GM23338 (cell line): ENCODE results near the gene PDE7B.

Experiments used
- CREB1 ChIP-seq: fragments of 250-450 bp; sonication (Bioruptor Pico); IDR thresholded peaks from 2 replicates; pipeline ENCODE4 v1.5.0; 2020; ENCODE audit warnings: low read depth, mild to moderate bottlenecking, moderate library complexity
- EZH2 ChIP-seq: fragments of 200-600 bp; sonication (generic); IDR thresholded peaks from one replicate; pipeline ENCODE4 v1.8.0; 2017; ENCODE audit warnings: antibody characterized with exemption, mild to moderate bottlenecking, low read depth; ENCODE audit not compliant: unreplicated experiment
- EZH2phosphoT487 ChIP-seq: fragments of 200-600 bp; sonication (generic); IDR thresholded peaks from one replicate; pipeline ENCODE4 v1.8.1; 2018; ENCODE audit warnings: antibody characterized with exemption; ENCODE audit not compliant: unreplicated experiment
- NANOG ChIP-seq: IDR thresholded peaks from 2 replicates; pipeline ENCODE4 v1.6.1; 2016; ENCODE audit warnings: antibody characterized with exemption, borderline replicate concordance
- POLR2AphosphoS5 ChIP-seq: IDR thresholded peaks from 2 replicates; pipeline ENCODE4 v1.6.1; 2016; ENCODE audit warnings: antibody characterized with exemption, low read depth
- STAT1 ChIP-seq: IDR thresholded peaks from one replicate; pipeline ENCODE4 v1.6.1; 2016; ENCODE audit warnings: antibody characterized with exemption; ENCODE audit not compliant: unreplicated experiment
- ZNF331 ChIP-seq: fragments of 250-450 bp; sonication (Bioruptor Pico); IDR thresholded peaks from 2 replicates; pipeline ENCODE4 v1.5.0; 2020; ENCODE audit warnings: low read depth, mild to moderate bottlenecking, moderate library complexity
- TF ChIP-seq, protein P1 (sequence below), 2 experiments: fragments of 200-600 bp in 1 of 2; sonication (generic) in 1 of 2; conservative IDR thresholded peaks; 2 replicates each; pipeline versions ENCODE4 v1.5.1 to v1.6.1; 2016 to 2017; ENCODE audit warnings: antibody characterized with exemption in 2 of 2, low read depth in 2 of 2, mild to moderate bottlenecking in 2 of 2, moderate library complexity in 1 of 2
- TF ChIP-seq, protein P2 (sequence below): IDR thresholded peaks from one replicate; pipeline ENCODE4 v1.6.1; 2018; ENCODE audit warnings: antibody characterized with exemption; ENCODE audit not compliant: unreplicated experiment
- TF ChIP-seq, protein P3 (sequence below): fragments of 250-450 bp; sonication (Bioruptor Pico); IDR thresholded peaks from 2 replicates; pipeline ENCODE4 v1.5.0; 2020; ENCODE audit warnings: mild to moderate bottlenecking, moderate library complexity
- TF ChIP-seq, protein P4 (sequence below): IDR thresholded peaks from 2 replicates; pipeline ENCODE4 v1.6.1; 2016; ENCODE audit warnings: antibody characterized with exemption

DNA sequence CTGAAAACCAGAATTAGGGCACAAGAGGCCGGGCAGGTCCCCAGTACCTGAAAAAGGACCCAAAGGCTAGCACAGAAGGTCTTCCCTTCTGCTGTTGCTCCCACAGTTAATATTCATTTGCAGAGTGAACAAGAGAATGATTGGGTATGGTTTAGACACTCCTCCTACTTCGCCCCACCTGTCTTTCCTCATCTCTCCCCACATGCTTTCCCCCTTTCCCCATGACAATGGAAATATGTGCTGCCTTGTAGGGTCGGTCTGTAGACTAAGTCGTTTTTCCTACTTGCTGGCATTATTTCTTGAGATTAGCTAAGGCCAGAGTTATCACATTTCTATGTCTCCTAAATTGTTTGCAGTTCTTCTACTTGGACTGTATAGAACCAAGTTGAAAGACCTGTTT, 181.9 kb downstream of the PDE7B start:
- TF ChIP-seq POLR2AphosphoS5 (no peak), EZH2phosphoT487 (no peak), CREB1 (CRISPR knock-in tag) (no peak), EZH2 (no peak), NANOG (no peak), STAT1 (no peak), ZNF331 (CRISPR knock-in tag) (no peak)
- TF ChIP-seq, protein P1, sequence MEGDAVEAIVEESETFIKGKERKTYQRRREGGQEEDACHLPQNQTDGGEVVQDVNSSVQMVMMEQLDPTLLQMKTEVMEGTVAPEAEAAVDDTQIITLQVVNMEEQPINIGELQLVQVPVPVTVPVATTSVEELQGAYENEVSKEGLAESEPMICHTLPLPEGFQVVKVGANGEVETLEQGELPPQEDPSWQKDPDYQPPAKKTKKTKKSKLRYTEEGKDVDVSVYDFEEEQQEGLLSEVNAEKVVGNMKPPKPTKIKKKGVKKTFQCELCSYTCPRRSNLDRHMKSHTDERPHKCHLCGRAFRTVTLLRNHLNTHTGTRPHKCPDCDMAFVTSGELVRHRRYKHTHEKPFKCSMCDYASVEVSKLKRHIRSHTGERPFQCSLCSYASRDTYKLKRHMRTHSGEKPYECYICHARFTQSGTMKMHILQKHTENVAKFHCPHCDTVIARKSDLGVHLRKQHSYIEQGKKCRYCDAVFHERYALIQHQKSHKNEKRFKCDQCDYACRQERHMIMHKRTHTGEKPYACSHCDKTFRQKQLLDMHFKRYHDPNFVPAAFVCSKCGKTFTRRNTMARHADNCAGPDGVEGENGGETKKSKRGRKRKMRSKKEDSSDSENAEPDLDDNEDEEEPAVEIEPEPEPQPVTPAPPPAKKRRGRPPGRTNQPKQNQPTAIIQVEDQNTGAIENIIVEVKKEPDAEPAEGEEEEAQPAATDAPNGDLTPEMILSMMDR (conservative IDR thresholded peaks at IDR 0.05; ENCODE audit: low read depth in 2 of 2) = no peak
- TF ChIP-seq, protein P2, sequence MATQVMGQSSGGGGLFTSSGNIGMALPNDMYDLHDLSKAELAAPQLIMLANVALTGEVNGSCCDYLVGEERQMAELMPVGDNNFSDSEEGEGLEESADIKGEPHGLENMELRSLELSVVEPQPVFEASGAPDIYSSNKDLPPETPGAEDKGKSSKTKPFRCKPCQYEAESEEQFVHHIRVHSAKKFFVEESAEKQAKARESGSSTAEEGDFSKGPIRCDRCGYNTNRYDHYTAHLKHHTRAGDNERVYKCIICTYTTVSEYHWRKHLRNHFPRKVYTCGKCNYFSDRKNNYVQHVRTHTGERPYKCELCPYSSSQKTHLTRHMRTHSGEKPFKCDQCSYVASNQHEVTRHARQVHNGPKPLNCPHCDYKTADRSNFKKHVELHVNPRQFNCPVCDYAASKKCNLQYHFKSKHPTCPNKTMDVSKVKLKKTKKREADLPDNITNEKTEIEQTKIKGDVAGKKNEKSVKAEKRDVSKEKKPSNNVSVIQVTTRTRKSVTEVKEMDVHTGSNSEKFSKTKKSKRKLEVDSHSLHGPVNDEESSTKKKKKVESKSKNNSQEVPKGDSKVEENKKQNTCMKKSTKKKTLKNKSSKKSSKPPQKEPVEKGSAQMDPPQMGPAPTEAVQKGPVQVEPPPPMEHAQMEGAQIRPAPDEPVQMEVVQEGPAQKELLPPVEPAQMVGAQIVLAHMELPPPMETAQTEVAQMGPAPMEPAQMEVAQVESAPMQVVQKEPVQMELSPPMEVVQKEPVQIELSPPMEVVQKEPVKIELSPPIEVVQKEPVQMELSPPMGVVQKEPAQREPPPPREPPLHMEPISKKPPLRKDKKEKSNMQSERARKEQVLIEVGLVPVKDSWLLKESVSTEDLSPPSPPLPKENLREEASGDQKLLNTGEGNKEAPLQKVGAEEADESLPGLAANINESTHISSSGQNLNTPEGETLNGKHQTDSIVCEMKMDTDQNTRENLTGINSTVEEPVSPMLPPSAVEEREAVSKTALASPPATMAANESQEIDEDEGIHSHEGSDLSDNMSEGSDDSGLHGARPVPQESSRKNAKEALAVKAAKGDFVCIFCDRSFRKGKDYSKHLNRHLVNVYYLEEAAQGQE = no peak
- TF ChIP-seq, protein P3, sequence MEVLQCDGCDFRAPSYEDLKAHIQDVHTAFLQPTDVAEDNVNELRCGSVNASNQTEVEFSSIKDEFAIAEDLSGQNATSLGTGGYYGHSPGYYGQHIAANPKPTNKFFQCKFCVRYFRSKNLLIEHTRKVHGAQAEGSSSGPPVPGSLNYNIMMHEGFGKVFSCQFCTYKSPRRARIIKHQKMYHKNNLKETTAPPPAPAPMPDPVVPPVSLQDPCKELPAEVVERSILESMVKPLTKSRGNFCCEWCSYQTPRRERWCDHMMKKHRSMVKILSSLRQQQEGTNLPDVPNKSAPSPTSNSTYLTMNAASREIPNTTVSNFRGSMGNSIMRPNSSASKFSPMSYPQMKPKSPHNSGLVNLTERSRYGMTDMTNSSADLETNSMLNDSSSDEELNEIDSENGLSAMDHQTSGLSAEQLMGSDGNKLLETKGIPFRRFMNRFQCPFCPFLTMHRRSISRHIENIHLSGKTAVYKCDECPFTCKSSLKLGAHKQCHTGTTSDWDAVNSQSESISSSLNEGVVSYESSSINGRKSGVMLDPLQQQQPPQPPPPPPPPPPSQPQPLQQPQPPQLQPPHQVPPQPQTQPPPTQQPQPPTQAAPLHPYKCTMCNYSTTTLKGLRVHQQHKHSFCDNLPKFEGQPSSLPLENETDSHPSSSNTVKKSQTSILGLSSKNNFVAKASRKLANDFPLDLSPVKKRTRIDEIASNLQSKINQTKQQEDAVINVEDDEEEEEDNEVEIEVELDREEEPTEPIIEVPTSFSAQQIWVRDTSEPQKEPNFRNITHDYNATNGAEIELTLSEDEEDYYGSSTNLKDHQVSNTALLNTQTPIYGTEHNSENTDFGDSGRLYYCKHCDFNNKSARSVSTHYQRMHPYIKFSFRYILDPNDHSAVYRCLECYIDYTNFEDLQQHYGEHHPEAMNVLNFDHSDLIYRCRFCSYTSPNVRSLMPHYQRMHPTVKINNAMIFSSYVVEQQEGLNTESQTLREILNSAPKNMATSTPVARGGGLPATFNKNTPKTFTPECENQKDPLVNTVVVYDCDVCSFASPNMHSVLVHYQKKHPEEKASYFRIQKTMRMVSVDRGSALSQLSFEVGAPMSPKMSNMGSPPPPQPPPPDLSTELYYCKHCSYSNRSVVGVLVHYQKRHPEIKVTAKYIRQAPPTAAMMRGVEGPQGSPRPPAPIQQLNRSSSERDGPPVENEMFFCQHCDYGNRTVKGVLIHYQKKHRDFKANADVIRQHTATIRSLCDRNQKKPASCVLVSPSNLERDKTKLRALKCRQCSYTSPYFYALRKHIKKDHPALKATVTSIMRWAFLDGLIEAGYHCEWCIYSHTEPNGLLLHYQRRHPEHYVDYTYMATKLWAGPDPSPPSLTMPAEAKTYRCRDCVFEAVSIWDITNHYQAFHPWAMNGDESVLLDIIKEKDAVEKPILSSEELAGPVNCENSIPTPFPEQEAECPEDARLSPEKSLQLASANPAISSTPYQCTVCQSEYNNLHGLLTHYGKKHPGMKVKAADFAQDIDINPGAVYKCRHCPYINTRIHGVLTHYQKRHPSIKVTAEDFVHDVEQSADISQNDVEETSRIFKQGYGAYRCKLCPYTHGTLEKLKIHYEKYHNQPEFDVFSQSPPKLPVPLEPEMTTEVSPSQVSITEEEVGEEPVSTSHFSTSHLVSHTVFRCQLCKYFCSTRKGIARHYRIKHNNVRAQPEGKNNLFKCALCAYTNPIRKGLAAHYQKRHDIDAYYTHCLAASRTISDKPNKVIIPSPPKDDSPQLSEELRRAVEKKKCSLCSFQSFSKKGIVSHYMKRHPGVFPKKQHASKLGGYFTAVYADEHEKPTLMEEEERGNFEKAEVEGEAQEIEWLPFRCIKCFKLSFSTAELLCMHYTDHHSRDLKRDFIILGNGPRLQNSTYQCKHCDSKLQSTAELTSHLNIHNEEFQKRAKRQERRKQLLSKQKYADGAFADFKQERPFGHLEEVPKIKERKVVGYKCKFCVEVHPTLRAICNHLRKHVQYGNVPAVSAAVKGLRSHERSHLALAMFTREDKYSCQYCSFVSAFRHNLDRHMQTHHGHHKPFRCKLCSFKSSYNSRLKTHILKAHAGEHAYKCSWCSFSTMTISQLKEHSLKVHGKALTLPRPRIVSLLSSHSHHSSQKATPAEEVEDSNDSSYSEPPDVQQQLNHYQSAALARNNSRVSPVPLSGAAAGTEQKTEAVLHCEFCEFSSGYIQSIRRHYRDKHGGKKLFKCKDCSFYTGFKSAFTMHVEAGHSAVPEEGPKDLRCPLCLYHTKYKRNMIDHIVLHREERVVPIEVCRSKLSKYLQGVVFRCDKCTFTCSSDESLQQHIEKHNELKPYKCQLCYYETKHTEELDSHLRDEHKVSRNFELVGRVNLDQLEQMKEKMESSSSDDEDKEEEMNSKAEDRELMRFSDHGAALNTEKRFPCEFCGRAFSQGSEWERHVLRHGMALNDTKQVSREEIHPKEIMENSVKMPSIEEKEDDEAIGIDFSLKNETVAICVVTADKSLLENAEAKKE (CRISPR knock-in tag) = no peak
- TF ChIP-seq, protein P4, sequence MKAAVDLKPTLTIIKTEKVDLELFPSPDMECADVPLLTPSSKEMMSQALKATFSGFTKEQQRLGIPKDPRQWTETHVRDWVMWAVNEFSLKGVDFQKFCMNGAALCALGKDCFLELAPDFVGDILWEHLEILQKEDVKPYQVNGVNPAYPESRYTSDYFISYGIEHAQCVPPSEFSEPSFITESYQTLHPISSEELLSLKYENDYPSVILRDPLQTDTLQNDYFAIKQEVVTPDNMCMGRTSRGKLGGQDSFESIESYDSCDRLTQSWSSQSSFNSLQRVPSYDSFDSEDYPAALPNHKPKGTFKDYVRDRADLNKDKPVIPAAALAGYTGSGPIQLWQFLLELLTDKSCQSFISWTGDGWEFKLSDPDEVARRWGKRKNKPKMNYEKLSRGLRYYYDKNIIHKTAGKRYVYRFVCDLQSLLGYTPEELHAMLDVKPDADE = no peak
